HG02798 (cell line): Measurements from ENCODE around the gene SF1.

Experiments
- ATAC-seq: cut with Tn5 transposase; IDR thresholded peaks from one replicate; pipeline ENCODE4 v1.9.1; 2021; ENCODE audit warnings: mild to moderate bottlenecking; ENCODE audit not compliant: unreplicated experiment, poor library complexity

SF1 gene

GRCh38 chr11:64715756-64716472 lies 62.4 kb downstream of the SF1 start:
- ATAC-seq = no peak

- no peak for ATAC-seq
Measured at GRCh38 chr11:64715110-64715509, 63.2 kb downstream of the SF1 start.

GRCh38 chr11:64714666-64715065 lies 63.7 kb downstream of the SF1 start:
- ATAC-seq = no peak
